H1 (cell line): ENCODE data around the gene NID1. TPM values are rescaled to one million over a fixed set of nuclear protein-coding genes. Genes with fewer than 3 reads are reported as not detected.

Experiments used
- CTCF ChIA-PET: fragments of 300-600 bp; sonication (Branson Sonifier 250); formaldehyde crosslinking; loops from one replicate; lab custom pipeline; 2021; ENCODE audit not compliant: partially characterized antibody; lab: Charles Lee
- POLR2A ChIA-PET: fragments of 300-600 bp; sonication (Branson Sonifier 250); formaldehyde crosslinking; loops from one replicate; lab custom pipeline; 2021; ENCODE audit warnings: inconsistent platforms; ENCODE audit not compliant: partially characterized antibody; lab: Charles Lee
- DNase-seq, 2 experiments: peaks; one replicate each; pipeline versions ENCODE4 v3.0.0 to v3.0.0-alpha.2; 2010 to 2022; ENCODE audit warnings: low spot score in 2 of 2, low read depth in 1 of 2, mixed read lengths in 1 of 2
- FAIRE-seq: peaks from 2 replicates; lab custom pipeline; 2011; peaks lifted over from hg19 to GRCh38; lab: Jason Lieb, UNC
- H2AFZ ChIP-seq: 2 replicates; pipeline ENCODE4 v1.8.1; 2012; ENCODE audit warnings: low read length, inconsistent platforms
- H2AK5ac ChIP-seq: 2 replicates; pipeline ENCODE4 v1.6.1; 2013; ENCODE audit warnings: low read depth, low read length
- H2BK120ac ChIP-seq: replicated peaks from 2 replicates; pipeline ENCODE3; 2013; ENCODE audit warnings: low read depth, low read length, inconsistent platforms
- H2BK12ac ChIP-seq: 2 replicates; pipeline ENCODE4 v1.6.1; 2013; ENCODE audit warnings: low read depth, low read length
- H2BK15ac ChIP-seq: 2 replicates; pipeline ENCODE4 v1.6.1; 2013; ENCODE audit warnings: low read length
- H2BK20ac ChIP-seq: 2 replicates; pipeline ENCODE4 v1.6.1; 2013; ENCODE audit warnings: low read length
- H2BK5ac ChIP-seq: 2 replicates; pipeline ENCODE4 v1.6.1; 2013; ENCODE audit warnings: low read depth, low read length
- H3K14ac ChIP-seq: 2 replicates; pipeline ENCODE4 v1.6.1; 2013; ENCODE audit warnings: inconsistent platforms; ENCODE audit not compliant: insufficient read length
- H3K18ac ChIP-seq: 2 replicates; pipeline ENCODE4 v1.6.1; 2013; ENCODE audit warnings: low read length; ENCODE audit errors: extremely low read depth
- H3K23ac ChIP-seq: 2 replicates; pipeline ENCODE4 v1.6.1; 2013; ENCODE audit warnings: inconsistent platforms; ENCODE audit not compliant: insufficient read length
- H3K23me2 ChIP-seq: 2 replicates; pipeline ENCODE4 v1.6.1; 2013; ENCODE audit warnings: low read depth, low read length
- H3K27ac ChIP-seq: 2 replicates; pipeline ENCODE4 v1.6.1; 2011; ENCODE audit warnings: low read depth, low read length, inconsistent platforms
- H3K27me3 ChIP-seq, 4 experiments: replicated peaks in 1 of 4; 1 replicate in 1 of 4; 2 replicates in 3 of 4; pipeline versions ENCODE4 v1.6.1 to v1.8.1; 2011 to 2013; ENCODE audit warnings: low read length in 3 of 4, mild to moderate bottlenecking in 3 of 4, inconsistent platforms in 2 of 4, mixed read lengths in 2 of 4, moderate library complexity in 1 of 4; ENCODE audit not compliant: control insufficient read depth in 3 of 4, insufficient read depth in 3 of 4; ENCODE audit errors: extremely low read depth in 1 of 4
- H3K36me3 ChIP-seq, 4 experiments: 2 replicates each; pipeline versions ENCODE4 v1.6.1 to v1.8.1; 2011 to 2013; ENCODE audit warnings: mild to moderate bottlenecking in 4 of 4, low read length in 3 of 4, moderate library complexity in 2 of 4, control low read depth in 1 of 4, inconsistent platforms in 1 of 4; ENCODE audit not compliant: insufficient read depth in 4 of 4, control insufficient read depth in 2 of 4
- H3K4ac ChIP-seq: replicated peaks from 2 replicates; pipeline ENCODE3; 2013; ENCODE audit warnings: low read length, low read depth, mixed read lengths, inconsistent platforms; ENCODE audit not compliant: insufficient read length
- H3K4me1 ChIP-seq, 4 experiments: replicated peaks in 1 of 4; 1 replicate in 1 of 4; 2 replicates in 3 of 4; pipeline versions ENCODE4 v1.6.1 to v1.8.1; 2011 to 2013; ENCODE audit warnings: low read length in 3 of 4, inconsistent platforms in 2 of 4, mixed read lengths in 1 of 4; ENCODE audit not compliant: insufficient read depth in 4 of 4, control insufficient read depth in 3 of 4
- H3K4me2 ChIP-seq, 2 experiments: 2 replicates each; pipeline versions ENCODE4 v1.6.1 to v1.8.1; 2011 to 2013; ENCODE audit warnings: low read depth in 2 of 2, low read length in 2 of 2, control low read depth in 1 of 2, inconsistent platforms in 1 of 2, mild to moderate bottlenecking in 1 of 2; ENCODE audit not compliant: insufficient read depth in 1 of 2
- H3K4me3 ChIP-seq, 4 experiments: fragments of 200-600, 300-600 bp in 1 of 4; sonication (generic), shearing (Covaris generic), sonication (Bioruptor Twin) in 1 of 4; 2 replicates each; pipeline versions ENCODE4 v1.5.1 to v1.8.1; 2011 to 2016; ENCODE audit warnings: low read length in 4 of 4, low read depth in 3 of 4, control low read depth in 2 of 4, inconsistent platforms in 2 of 4, mild to moderate bottlenecking in 2 of 4, mixed read lengths in 1 of 4, moderate library complexity in 1 of 4; ENCODE audit not compliant: insufficient read depth in 2 of 4; ENCODE audit errors: extremely low read depth in 1 of 4
- H3K56ac ChIP-seq: replicated peaks from 2 replicates; pipeline ENCODE3; 2013; ENCODE audit warnings: low read depth, mild to moderate bottlenecking, mixed read lengths, low read length, inconsistent platforms; ENCODE audit not compliant: insufficient read length
- H3K79me1 ChIP-seq: 2 replicates; pipeline ENCODE4 v1.6.1; 2013; ENCODE audit warnings: low read depth, low read length, control low read depth
- H3K79me2 ChIP-seq, 2 experiments: 2 replicates each; pipeline versions ENCODE4 v1.6.1 to v1.8.1; 2012 to 2013; ENCODE audit warnings: low read length in 2 of 2, mild to moderate bottlenecking in 2 of 2, inconsistent platforms in 1 of 2; ENCODE audit not compliant: insufficient read depth in 2 of 2, control insufficient read depth in 1 of 2
- H3K9ac ChIP-seq, 4 experiments: replicated peaks in 1 of 4; 1 replicate in 1 of 4; 2 replicates in 3 of 4; pipeline versions ENCODE4 v1.6.1 to v1.8.1; 2011 to 2013; ENCODE audit warnings: low read depth in 3 of 4, low read length in 3 of 4, control low read depth in 2 of 4, mild to moderate bottlenecking in 2 of 4, moderate library complexity in 2 of 4, inconsistent platforms in 1 of 4; ENCODE audit errors: extremely low read depth in 1 of 4
- H3K9me3 ChIP-seq, 2 experiments: 2 replicates each; pipeline versions ENCODE4 v1.6.1 to v1.8.1; 2012 to 2013; ENCODE audit warnings: mild to moderate bottlenecking in 2 of 2, moderate library complexity in 2 of 2, control low read depth in 1 of 2, inconsistent platforms in 1 of 2, low read depth in 1 of 2, low read length in 1 of 2, mixed read lengths in 1 of 2; ENCODE audit not compliant: insufficient read depth in 2 of 2
- H4K20me1 ChIP-seq, 2 experiments: replicated peaks in 1 of 2; 2 replicates each; pipeline versions ENCODE3 to v1.8.1; 2011 to 2013; ENCODE audit warnings: inconsistent platforms in 2 of 2, low read length in 2 of 2, mild to moderate bottlenecking in 1 of 2; ENCODE audit not compliant: insufficient read depth in 2 of 2, control insufficient read depth in 1 of 2
- H4K5ac ChIP-seq: 2 replicates; pipeline ENCODE4 v1.6.1; 2013; ENCODE audit warnings: low read length, low read depth, mixed read lengths, inconsistent platforms; ENCODE audit not compliant: insufficient read length
- H4K8ac ChIP-seq: 2 replicates; pipeline ENCODE4 v1.8.0; 2013; ENCODE audit warnings: mild to moderate bottlenecking, moderate library complexity, low read length, inconsistent platforms; ENCODE audit not compliant: insufficient read depth; ENCODE audit errors: extremely low read depth
- H4K91ac ChIP-seq: replicated peaks from 2 replicates; pipeline ENCODE3; 2013; ENCODE audit warnings: low read length, mixed read lengths, inconsistent platforms; ENCODE audit not compliant: insufficient read length
- CTCF ChIP-seq, 3 experiments: IDR thresholded peaks; 1 replicate in 2 of 3; 2 replicates in 1 of 3; pipeline versions ENCODE4 v1.5.1 to v1.6.1; 2011; ENCODE audit warnings: low read length in 3 of 3, mild to moderate bottlenecking in 3 of 3, inconsistent platforms in 2 of 3, low read depth in 1 of 3, moderate library complexity in 1 of 3; ENCODE audit not compliant: insufficient read depth in 1 of 3; ENCODE audit errors: control extremely low read depth in 1 of 3
- HDAC2 ChIP-seq, 2 experiments: fragments of 300-600 bp in 1 of 2; sonication (generic) in 1 of 2; IDR thresholded peaks; 2 replicates each; pipeline ENCODE4 v1.6.1; 2011 to 2012; ENCODE audit warnings: low read depth in 2 of 2, low read length in 2 of 2, mild to moderate bottlenecking in 2 of 2, moderate library complexity in 2 of 2, borderline replicate concordance in 1 of 2, inconsistent platforms in 1 of 2
- HDAC6 ChIP-seq: IDR thresholded peaks from one replicate; pipeline ENCODE4 v1.7.1; 2012; ENCODE audit warnings: low read depth, mild to moderate bottlenecking, inconsistent platforms, low read length, moderate library complexity
- JUND ChIP-seq: IDR thresholded peaks from 2 replicates; pipeline ENCODE4 v1.6.1; 2011; ENCODE audit warnings: mild to moderate bottlenecking, improper control_type of control experiment, low read length
- MAX ChIP-seq: IDR thresholded peaks from 2 replicates; pipeline ENCODE4 v1.6.1; 2012; ENCODE audit warnings: inconsistent platforms
- NRF1 ChIP-seq: IDR thresholded peaks from 2 replicates; pipeline ENCODE4 v1.6.1; 2011; ENCODE audit warnings: mild to moderate bottlenecking, low read depth, low read length, improper control_type of control experiment
- RXRA ChIP-seq: IDR thresholded peaks from 2 replicates; pipeline ENCODE4 v1.6.1; 2011; ENCODE audit warnings: low read depth, mild to moderate bottlenecking, low read length, moderate library complexity; ENCODE audit not compliant: insufficient read depth
- WGBS, 2 experiments: shearing (Covaris generic) in 1 of 2; methylation state at CpG; one replicate each; pipeline versions ENCODE4 v1.1.6 to v1.1.7; 2013 to 2015; ENCODE audit warnings: low lambda C conversion rate in 2 of 2, mixed read lengths in 2 of 2, inconsistent platforms in 1 of 2, low coverage in 1 of 2, missing lambda C conversion rate in 1 of 2; ENCODE audit not compliant: insufficient replicate concordance in 2 of 2, insufficient coverage in 1 of 2, insufficient read length in 1 of 2; ENCODE audit errors: extremely low coverage in 1 of 2, missing lambda C conversion rate in 1 of 2; 5-methylcytosine and 5-hydroxymethylcytosine counted together
- polyA plus RNA-seq, 7 experiments: library from polyadenylated mRNA; depleted of rRNA in 3 of 7; stranded (reverse) in 5 of 7; unstranded in 2 of 7; fragments of >200 nt in 5 of 7; fragments of 200-250 nt in 2 of 7; gene quantifications; 1 replicate in 5 of 7; 2 replicates in 1 of 7; 4 replicates in 1 of 7; pipeline versions ENCODE4 v1.2.1 to v1.2.3, GENCODE V29; 2011 to 2013; ENCODE audit warnings: missing spikeins in 2 of 7, mixed read lengths in 2 of 7
- total RNA-seq: library from RNA; stranded (reverse); fragmentation: NEBNext Ultra II Directional; extraction: Animal tissue kit (Norgen Biotek cat#: 25700); gene quantifications from 2 replicates; pipeline ENCODE4 v1.2.1, GENCODE V29; 2021

The NID1 gene
- total and polyA plus RNA-seq, 2 of the 8 experiments (the other 6 are each of a cell fraction or from before 2014, with no cell fraction given), result 20.9 to 25.4 TPM

- H3K4me1 ChIP-seq, result no peaks in the 10 kb centered on the region
- no peak overlapping the region for H2AFZ ChIP-seq
- H3K18ac ChIP-seq, result no peak overlapping the region
- H3K9me3 ChIP-seq, result no peaks in the 10 kb centered on the region
- H3K36me3 ChIP-seq, result no peaks in the 10 kb centered on the region
- no peak overlapping the region for H3K27ac ChIP-seq
- TF ChIP-seq HDAC6 (no peak), CTCF (IDR thresholded peaks at IDR 0.05; ENCODE audit: control extremely low read depth in 1 of 3, insufficient read depth in 1 of 3, low read depth in 1 of 3, low read length in 3 of 3) (no peak), MAX (no peak), NRF1 (no peak), RXRA (no peak), JUND (no peak), HDAC2 (IDR thresholded peaks at IDR 0.05; ENCODE audit: borderline replicate concordance in 1 of 2, low read depth in 2 of 2, low read length in 2 of 2) (no peak)
- H3K23ac ChIP-seq, result no peak overlapping the region
- H3K56ac ChIP-seq, result no peak overlapping the region
- no peak overlapping the region for H4K5ac ChIP-seq
- no peak overlapping the region for H3K14ac ChIP-seq
- no peaks in the 10 kb centered on the region for H3K23me2 ChIP-seq
- H3K4ac ChIP-seq, result no peak overlapping the region
- 88% methylated on average over 5 of the region's 5 CpGs; no CpG with 5 or more reads in 1 of the 2 experiments for WGBS, 2 experiments
- ChIA-PET POLR2A (interaction anchor here (0.6 to 1.4 kb wide), 2 partner anchors 10 to 12 kb away, joined by 4 to 5 read pairs; no protein-coding TSS in a partner anchor), CTCF (interaction anchor here (1.2 kb wide), 1 partner anchor 8 kb away, joined by 3 read pairs; no protein-coding TSS in a partner anchor)
- no peaks in the 10 kb centered on the region for H3K27me3 ChIP-seq
- H2BK12ac ChIP-seq, result no peak overlapping the region
- no peak overlapping the region for H3K9ac ChIP-seq
- FAIRE-seq (no peak), DNase-seq (no peak)
- no peak overlapping the region for H4K91ac ChIP-seq
- H3K79me2 ChIP-seq, result no peaks in the 10 kb centered on the region
- no peak overlapping the region; the same call in 1 of the 2 replicates for H2BK5ac ChIP-seq
- no peak overlapping the region for H2BK120ac ChIP-seq
- no peak overlapping the region for H3K4me2 ChIP-seq
- peaks cover 0 to 2% of the 10 kb centered on the region in 2 experiments for H4K20me1 ChIP-seq
- no peak overlapping the region for H3K4me3 ChIP-seq
- H2BK20ac ChIP-seq, result no peak overlapping the region
- H2BK15ac ChIP-seq, result no peak overlapping the region
- no peak overlapping the region for H4K8ac ChIP-seq
- no peak overlapping the region for H2AK5ac ChIP-seq
- no peaks in the 10 kb centered on the region for H3K79me1 ChIP-seq
Observed at GRCh38 chr1:236018885-236019453, 45.9 kb downstream of the NID1 start.
